NCI-H524 treated with DMSO at 0.1 percent for 48 hours (cell line): ENCODE results near the gene KLF18.
"Not testable (repeated sequence)": the region's sequence is repeated elsewhere in the genome, so short reads cannot be mapped to it uniquely, and the experiment has no call there.

ENCODE experiments used
- DNase-seq: peaks from one replicate; lab custom pipeline; 2025; lab: John Stamatoyannopoulos, UW

Gene KLF18

DNA sequence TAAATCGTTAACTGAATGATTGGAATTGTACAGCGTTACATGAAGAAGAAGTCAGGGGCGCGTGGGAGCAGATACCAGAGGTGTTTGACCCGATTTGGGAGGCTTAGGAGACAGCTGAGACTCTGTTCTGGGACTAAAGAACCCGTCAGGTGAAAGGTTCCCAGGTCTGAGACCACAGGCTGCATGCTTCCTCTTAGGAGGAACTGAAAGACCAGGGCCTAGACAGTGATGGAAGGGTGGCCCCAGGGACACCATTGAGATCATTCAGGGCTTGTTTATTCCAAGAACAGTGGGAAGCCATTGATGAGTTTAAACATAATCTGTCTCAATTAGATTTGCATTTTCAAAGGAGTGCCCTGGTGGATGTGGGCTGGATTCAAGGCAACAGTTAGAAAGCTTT is 21.9 kb downstream of the KLF18 start:
- DNase-seq: no peak

DNA sequence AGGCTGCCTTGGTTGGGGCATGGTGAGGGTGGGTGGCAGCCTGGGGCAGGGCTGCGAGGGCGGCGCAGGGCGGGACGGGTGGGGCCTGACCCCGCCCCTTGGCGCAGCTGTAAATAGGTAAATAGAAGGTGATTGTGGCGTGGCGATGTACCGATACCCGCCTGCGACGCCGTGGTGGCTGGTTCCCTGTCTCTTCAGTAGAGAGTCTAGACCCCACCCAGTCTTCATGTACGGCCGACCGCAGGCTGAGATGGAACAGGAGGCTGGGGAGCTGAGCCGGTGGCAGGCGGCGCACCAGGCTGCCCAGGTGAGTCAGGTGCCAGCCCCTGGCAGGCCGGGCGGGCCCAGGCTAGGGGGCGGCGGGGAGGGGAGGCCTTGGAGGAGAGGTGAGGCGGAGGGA is 22.7 kb downstream of the KLF18 start, which contains the start of gene KLF17:
TSS of gene KLF17 (plus strand) at position 140 of the 400 bp plus-strand sequence. CDS start at position 227, 87 bp downstream.
- DNase-seq: no peak

DNA sequence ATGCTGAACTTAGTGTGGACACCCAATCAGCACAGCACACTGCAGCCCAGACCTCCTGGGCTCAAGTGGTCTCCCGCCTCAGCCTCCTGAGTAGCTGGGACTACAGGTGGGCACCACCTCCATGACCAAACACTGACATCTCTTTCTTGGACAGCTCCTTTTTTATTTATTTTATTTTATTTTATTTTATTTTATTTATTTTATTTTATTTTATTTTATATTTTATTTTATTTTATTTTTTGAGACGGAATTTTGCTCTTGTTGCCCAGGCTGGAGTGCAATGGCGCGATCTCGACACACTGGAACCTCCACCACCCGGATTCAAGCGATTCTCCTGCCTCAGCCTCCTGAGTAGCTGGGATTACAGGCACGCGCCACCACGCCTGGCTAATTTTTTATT is 24.2 kb downstream of the KLF18 start:
- DNase-seq: not testable (repeated sequence)

DNA sequence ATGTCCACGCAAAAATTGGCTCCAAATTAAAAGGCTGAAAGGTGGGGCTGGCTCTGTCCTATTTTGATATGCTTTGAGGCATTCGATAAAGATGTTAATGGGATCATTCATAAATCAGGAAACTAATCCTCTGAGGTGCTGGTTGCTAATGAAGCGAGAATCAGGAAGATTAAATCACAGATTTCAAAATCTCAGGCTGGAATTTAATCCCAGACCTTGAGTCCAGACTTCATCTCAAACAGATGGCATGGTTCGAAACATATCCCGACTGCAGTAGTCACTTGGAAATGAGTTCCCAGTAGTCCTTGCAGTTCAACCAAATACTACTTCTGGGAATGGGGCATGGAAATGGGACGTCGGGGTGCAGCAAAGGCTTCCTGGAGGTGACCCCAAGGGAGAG is 27.3 kb downstream of the KLF18 start:
- DNase-seq: peak; percentile 57

DNA sequence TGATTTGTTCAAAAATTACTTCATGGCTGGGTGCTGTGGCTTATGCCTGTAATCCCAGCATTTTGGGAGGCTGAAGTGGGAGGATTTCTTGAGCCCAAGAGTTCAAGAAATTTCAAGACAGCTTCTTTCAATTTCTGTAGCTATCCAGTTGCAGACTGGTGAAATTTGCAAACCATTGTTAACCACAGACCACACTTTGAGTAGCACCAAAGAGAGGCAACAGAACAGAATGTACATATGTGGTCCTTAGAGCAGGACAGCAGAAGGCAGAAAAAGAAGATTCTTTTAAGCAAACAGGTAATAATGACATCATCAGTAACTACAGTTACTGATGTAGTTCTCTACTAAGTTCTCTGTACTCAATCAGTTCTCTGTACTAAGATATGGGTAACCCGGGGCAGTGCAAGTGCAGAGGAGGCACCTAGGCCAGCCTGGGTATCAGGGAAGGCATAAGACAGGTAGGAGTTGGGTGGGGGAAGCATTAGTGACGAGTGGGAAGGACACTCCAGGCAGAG is 28.3 kb downstream of the KLF18 start:
- DNase-seq: no peak

DNA sequence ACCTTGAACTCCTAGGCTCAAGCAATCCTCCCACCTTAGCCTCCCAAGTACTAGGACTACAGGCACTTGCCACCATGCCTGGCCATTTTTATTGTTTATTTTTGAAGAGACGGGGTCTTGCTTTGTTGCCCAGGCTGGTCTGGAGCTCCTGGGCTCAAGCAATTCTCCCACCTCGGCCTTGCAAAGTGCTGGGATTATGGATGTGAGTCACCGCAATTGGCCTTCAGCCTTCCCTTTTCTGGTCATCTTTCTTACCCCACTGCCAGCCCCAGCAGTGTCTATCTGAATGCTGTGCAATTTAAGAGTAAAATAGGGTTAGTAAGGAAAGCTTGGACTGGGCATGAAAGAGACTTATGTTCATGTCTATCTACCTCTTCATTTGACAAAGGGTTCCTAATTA is 28.9 kb downstream of the KLF18 start:
- DNase-seq: no peak

DNA sequence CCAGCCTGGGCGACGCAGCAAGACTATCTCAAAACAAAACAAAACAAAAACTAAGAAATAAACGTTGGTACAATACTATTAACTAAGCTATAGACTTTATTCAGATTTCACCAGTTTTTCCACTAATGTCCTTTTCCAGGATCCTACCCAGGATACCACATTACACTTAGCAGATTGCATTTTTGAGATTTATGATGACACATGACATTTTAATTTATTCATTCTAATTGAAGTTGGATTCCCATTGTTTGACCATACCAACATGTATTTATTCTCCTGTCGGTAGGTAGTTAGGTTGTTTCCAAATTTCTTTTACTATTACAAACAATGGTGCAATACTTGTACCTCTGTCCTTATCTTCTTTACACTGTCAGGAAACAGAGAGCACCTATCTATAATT is 29.6 kb downstream of the KLF18 start:
- no peak for DNase-seq

DNA sequence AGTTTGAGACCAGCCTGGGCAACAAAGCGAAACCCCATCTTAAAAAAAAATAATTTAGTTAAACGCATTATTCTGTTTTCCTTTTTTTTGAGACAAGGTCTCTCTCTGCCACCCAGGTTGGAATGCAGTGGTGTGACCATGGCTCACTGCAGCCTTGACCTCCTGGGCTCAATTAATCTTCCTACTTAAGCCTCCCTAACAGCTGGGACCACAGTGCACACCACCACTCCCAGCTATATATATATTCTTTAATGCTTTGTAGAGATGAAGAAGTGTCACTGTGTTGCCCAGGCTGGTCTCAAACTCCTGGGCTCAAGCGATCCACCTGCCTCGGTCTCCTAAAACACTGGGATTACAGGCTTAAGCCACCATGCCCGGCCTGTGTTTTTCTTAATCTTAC is 30.5 kb downstream of the KLF18 start:
- no peak for DNase-seq

DNA sequence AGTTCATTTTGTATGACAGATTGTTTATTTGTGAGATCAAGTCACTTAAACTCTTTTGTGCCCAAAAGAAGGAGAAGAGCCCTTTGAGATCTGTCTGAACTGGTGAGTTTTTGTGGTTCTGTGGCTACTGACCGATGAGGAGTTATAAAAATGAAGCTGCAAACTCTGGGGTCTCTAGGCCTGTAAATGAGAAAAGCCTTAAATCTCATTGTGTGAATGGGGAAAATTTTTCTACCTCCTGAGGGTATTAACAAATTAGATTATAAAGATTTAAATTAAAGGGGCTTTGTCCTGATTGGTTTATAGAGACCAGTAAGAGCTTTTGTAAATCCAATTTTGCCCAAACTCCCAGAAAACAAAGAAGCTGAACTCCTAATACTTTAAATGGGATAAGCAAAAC is 32.5 kb downstream of the KLF18 start:
- DNase-seq: no peak

DNA sequence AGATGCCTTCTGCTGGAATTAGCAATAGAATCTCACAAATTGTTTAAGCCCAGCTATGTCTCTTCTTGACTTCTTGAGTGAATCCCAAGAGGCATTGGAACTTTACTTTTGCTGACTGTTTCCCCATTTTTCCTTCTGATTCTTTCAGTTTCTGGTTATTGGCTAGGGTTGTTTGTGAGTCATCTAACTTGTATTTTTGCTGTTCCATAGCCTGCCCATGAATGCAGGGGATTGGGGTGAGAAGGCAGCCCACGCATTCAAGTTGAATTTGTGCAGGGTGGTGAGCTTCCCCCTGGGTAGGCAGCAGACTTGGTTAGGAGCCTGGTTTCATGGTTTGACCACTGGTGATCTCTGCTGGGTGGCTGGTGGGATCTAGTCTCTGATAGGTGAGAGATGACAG is 33.2 kb downstream of the KLF18 start:
- DNase-seq: no peak

DNA sequence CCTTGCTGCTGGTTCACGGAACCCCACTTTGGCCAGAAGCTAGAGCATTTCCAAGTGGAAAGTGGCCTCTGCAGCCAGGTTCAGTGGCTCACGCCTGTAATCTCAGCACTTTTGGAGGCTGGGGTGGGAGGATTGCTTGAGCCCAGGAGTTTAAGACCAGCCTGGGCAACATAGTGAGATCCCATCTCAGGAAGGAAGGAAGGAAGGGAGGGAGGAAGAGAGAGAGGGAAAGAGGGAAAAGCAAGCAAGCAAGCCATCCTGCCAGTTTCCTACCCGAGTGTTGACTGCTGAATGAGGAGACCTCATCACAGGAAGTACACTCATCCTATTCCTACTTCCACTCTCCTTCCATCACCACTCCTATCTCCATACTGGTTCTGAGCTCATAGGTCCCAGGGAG is 35.6 kb downstream of the KLF18 start:
- DNase-seq: no peak

DNA sequence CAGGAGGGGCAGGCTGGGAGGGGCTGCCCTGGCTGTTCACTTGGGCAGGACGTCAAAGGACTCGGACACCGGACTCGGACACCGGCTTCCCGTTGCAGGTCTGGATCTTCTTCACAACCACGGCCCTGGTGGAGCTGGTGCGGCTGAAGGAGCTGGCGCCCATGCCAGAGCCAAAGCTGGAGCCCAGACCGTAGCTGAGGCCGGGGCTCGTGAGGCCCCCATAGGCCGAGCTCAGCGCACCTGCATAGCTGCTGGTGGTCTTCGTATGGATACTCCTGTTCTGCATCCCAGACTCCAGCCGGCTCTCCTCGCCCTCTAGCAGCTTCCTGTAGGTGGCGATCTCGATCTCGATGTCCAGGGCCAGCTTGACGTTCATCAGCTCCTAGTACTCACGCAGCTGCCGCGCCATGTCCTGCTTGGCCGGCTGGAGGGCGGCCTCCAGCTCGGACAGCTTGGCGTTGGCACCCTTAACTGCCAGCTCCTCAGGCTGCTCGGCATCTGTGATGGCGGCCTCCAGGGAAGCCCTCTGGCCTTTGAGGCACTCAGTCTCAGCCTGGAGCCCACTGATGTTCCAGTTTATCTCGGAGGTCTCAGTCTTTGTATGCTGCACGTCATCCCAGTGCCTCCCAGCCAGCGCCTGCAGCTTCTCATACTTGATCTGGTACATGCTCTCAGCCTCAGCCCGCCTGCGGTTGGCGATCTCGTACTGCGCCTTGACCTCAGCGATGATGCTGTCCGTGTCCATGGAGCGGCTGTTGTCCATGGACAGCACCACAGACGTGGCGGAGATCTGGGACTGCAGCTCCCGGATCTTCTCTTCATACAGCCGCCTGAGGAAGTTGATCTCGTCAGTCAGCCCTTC is 37.9 kb downstream of the KLF18 start:
- DNase-seq: no peak

DNA sequence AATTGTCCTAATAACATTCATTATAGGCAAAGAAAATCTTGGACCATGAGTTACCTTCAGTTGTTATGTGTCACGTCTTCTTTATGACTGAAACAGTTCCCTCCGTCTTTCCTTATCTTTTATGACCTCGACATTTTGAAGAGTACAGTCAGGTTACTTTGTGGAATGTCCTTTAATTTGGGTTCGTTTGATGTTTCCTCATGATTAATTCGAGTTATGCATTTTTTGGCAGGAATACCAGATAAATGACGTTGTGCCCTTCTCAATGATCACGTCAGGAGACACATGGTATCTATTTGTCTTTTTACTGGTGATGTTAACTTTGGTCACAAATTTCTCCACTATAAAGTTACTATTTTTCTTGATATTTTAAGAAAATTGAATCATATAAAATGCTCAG is 40.1 kb downstream of the KLF18 start:
- DNase-seq: no peak

DNA sequence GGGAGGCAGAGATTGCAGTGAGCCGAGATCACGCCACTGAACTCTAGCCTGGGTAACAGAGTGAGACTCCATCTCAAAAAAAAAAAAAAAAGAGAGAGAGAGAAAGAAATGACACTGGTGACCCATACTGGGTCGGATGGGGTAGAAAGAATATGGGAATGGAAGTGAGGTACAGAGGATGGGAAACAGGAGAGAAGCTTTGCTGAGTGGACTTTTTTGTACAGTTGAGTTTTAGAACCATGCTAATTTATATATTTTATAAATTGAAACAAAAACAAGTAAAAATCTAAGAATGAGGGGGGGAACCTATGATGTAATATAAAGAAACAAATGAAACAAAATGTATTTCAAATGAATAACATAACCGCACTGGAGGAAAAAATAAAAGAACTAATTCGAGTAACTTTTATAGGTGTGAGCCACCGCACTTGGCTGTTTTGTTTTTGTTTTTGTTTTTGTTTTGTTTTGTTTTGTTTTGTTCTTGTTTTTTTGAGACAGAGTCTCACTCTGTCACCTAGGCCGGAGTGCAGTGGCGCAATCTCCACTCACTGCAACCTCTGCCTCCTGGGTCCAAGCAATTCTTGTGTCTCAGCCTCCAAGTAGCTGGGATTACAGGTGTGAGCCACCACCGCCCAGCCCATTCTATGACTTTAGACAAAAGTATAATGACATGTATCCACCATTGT is 41.1 kb downstream of the KLF18 start:
- DNase-seq: no peak

DNA sequence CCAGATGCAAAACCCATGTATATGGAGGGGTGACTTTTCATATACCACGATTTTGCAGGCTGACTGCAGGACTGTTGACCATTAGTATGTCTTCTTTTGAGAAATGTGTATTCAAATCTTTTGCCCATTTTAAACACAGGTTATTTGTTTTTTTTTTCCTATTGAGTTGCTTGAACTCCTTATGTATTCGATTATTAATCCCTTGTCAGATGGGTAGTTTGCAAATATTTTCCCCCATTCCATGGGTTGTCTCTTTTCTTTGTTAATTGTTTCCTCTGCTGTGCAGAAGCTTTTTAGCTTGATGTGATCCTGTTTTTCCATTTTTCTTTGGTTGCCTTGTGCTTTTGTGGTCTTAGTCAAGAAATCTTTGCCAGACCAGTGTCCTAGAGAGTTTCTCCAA is 47.4 kb downstream of the KLF18 start:
- no peak for DNase-seq

DNA sequence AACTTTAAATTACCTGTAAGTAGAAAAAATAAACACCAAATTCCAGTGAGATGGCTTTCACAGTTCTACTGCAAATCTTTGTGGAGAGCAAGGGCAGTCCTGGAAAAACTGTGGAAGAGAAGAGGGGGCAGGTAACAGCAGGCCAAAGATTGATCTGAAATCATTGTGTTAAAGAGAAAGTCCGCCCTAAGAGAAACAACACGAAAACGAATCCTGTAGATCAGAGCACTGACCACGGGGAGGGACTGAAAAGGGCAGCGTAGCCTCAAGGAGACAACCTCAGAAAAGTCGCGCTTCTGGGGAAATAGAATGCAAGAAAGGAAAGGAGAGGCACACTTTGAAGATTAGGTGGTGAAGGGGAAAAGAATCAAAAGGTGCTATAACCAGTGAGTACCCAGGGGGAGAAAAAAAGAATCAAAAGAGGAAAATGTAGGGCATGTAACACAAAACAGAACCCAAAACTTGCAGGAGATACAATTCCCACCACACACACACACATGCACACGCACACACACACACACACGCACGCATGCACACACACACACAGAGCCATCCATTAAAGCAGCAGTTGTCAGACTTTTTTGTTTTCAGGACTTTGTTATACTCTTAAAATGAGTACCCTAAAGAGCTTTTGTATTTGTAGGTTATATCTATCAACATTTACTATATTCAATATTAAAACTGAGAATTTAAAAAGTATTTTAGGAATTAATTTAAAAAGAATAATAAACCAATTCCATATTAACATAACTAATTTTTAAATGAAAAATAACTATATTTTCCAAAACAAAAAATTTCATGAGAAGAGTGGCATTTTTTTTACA is 50.8 kb downstream of the KLF18 start:
- DNase-seq: no peak

DNA sequence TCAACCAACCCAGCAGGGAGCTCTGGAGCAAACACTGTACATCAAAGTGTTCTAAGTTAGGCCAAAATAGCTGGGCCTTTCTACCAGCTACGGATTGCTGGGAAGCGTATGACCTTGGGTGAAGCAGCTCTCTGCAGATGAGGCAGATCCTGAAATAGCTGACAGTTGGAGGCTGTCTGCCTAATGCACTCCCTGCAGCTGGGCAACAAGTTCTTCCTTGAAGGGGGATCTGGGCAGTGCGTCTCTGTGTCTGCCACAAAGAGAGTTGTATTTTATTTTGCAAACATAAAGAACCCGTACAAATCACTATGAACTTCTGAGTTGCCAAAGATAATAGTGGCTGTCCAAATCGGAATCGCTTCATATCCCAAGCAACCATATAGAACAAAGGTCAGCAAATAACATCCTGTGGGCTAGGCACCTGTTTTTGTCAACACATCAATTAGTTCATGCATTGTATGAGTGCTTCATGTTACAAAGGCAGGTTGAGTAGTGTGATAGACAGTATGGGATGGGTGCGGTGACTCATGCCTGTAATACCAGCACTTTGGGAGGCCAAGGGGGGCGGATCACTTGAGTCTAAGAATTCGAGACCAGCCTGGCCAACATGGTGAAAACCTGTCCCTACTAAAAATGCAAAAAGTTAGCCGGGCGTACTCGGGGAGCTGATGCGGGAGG is 51.9 kb downstream of the KLF18 start:
- no peak for DNase-seq
